Measurements from ENCODE around the gene OR2A2.

- TF ChIP-seq POLR2A (IDR thresholded peaks at IDR 0.05; ENCODE audit: low read depth, low read length), result no peak
- TF ChIP-seq POLR2AphosphoS5 (IDR thresholded peaks at IDR 0.05; ENCODE audit: low read depth, low read length), result no peak
- no peak for TF ChIP-seq TAF1 (IDR thresholded peaks at IDR 0.05; ENCODE audit: borderline replicate concordance, low read depth, low read length)
Measured at GRCh38 chr7:144087230-144087629, 22.2 kb upstream of the OR2A2 start.

Data from GM12892 (cell line).